HG03135 (cell line): ENCODE results near the gene OR6K2.
"Not testable (repeated sequence)": the region's sequence is repeated elsewhere in the genome, so short reads cannot be mapped to it uniquely, and the experiment has no call there.

Experiments used
- ATAC-seq: cut with Tn5 transposase; IDR thresholded peaks from one replicate; pipeline ENCODE4 v1.9.1; 2021; ENCODE audit warnings: mild to moderate bottlenecking, moderate library complexity; ENCODE audit not compliant: unreplicated experiment

OR6K2 gene

GRCh38 chr1:158700552-158700951 lies at the start of gene OR6K2:
Gene OR6K2 (minus strand): TSS chr1:158700652. CDS start chr1:158700652, 0 bp downstream.
- no peak for ATAC-seq

GRCh38 chr1:158735848-158736247 lies 35.4 kb upstream of the OR6K2 start:
- ATAC-seq, result no peak

GRCh38 chr1:158732524-158732923 lies 32.1 kb upstream of the OR6K2 start:
- no peak for ATAC-seq

GRCh38 chr1:158731707-158732106 lies 31.3 kb upstream of the OR6K2 start:
- ATAC-seq, result no peak

- ATAC-seq, result no peak
These were observed 30.0 kb upstream of the OR6K2 start for GRCh38 chr1:158730453-158730852.

- ATAC-seq, result no peak
These were observed 28.2 kb upstream of the OR6K2 start for GRCh38 chr1:158728510-158729225.

GRCh38 chr1:158724442-158724841 lies 24.0 kb upstream of the OR6K2 start:
- no peak for ATAC-seq

GRCh38 chr1:158720620-158721019 lies 20.2 kb upstream of the OR6K2 start, which contains the start of gene OR6K3:
Gene OR6K3 (minus strand): TSS chr1:158720720. CDS start chr1:158718115, 2,605 bp downstream.
- no peak for ATAC-seq

- no peak for ATAC-seq
These were observed 19.2 kb upstream of the OR6K2 start for GRCh38 chr1:158719664-158720063.

GRCh38 chr1:158717344-158717743 lies 16.9 kb upstream of the OR6K2 start:
- ATAC-seq, result no peak

GRCh38 chr1:158716335-158716734 lies 15.9 kb upstream of the OR6K2 start:
- no peak for ATAC-seq

GRCh38 chr1:158714754-158715153 lies 14.3 kb upstream of the OR6K2 start:
- no peak for ATAC-seq

GRCh38 chr1:158711098-158711497 lies 10.6 kb upstream of the OR6K2 start:
- no peak for ATAC-seq

- ATAC-seq, result no peak
These were observed 5.6 kb upstream of the OR6K2 start for GRCh38 chr1:158706096-158706495.

GRCh38 chr1:158694596-158694995 lies 5.9 kb downstream of the OR6K2 start:
- no peak for ATAC-seq

- ATAC-seq, result no peak
These were observed 8.1 kb downstream of the OR6K2 start for GRCh38 chr1:158692356-158692755.

- no peak for ATAC-seq
These were observed 8.5 kb downstream of the OR6K2 start for GRCh38 chr1:158691907-158692306.

- not testable (repeated sequence) for ATAC-seq
These were observed 9.3 kb downstream of the OR6K2 start for GRCh38 chr1:158691149-158691548.

GRCh38 chr1:158689875-158690274 lies 10.6 kb downstream of the OR6K2 start:
- no peak for ATAC-seq

- ATAC-seq, result no peak
These were observed 11.3 kb downstream of the OR6K2 start for GRCh38 chr1:158689110-158689509.

GRCh38 chr1:158688343-158688742 lies 12.1 kb downstream of the OR6K2 start:
- ATAC-seq, result not testable (repeated sequence)

GRCh38 chr1:158687037-158687436 lies 13.4 kb downstream of the OR6K2 start:
- no peak for ATAC-seq
